MCF 10A (cell line): ENCODE data around the gene CDK5RAP1. TPM values are rescaled to one million over a fixed set of nuclear protein-coding genes. Genes with fewer than 3 reads are reported as not detected.

Source experiments
- BruUV-seq: library from RNA; stranded (reverse); fragments of 400-500 nt; replicated peaks from 2 replicates; lab custom pipeline; 2021; lab: Mats Ljungman, UMichigan
- CTCF ChIA-PET: fragments of 300-600 bp; sonication (Branson Sonifier 250); formaldehyde crosslinking; extraction: SDS; loops from one replicate; lab custom pipeline; 2021; ENCODE audit warnings: antibody characterized with exemption, inconsistent platforms; lab: Yijun Ruan, JAX
- POLR2A ChIA-PET: fragments of 300-600, 350-650 bp; sonication (Branson Sonifier 250); formaldehyde crosslinking; extraction: SDS; loops from one replicate; lab custom pipeline; 2020; ENCODE audit warnings: antibody characterized with exemption, inconsistent platforms; lab: Yijun Ruan, JAX
- DNase-seq: peaks from one replicate; pipeline ENCODE4 v3.0.0-alpha.2; 2018; ENCODE audit not compliant: unreplicated experiment
- H3K27ac Mint-ChIP-seq: one replicate; pipeline ENCODE4 v1.8.0; 2022; ENCODE audit warnings: mild to moderate bottlenecking, low read depth, mixed read lengths; ENCODE audit not compliant: unreplicated experiment
- H3K27me3 Mint-ChIP-seq: one replicate; pipeline ENCODE4 v1.8.0; 2022; ENCODE audit warnings: mixed read lengths; ENCODE audit not compliant: insufficient read depth, unreplicated experiment
- H3K36me3 Mint-ChIP-seq: one replicate; pipeline ENCODE4 v1.8.0; 2022; ENCODE audit warnings: mild to moderate bottlenecking, moderate library complexity, mixed read lengths; ENCODE audit not compliant: insufficient read depth, unreplicated experiment
- H3K4me1 Mint-ChIP-seq: one replicate; pipeline ENCODE4 v1.8.0; 2022; ENCODE audit warnings: mixed read lengths; ENCODE audit not compliant: insufficient read depth, unreplicated experiment
- H3K4me3 Mint-ChIP-seq: one replicate; pipeline ENCODE4 v1.8.0; 2022; ENCODE audit warnings: mild to moderate bottlenecking, moderate library complexity, mixed read lengths; ENCODE audit not compliant: unreplicated experiment
- H3K9me3 Mint-ChIP-seq: one replicate; pipeline ENCODE4 v1.8.0; 2022; ENCODE audit warnings: mixed read lengths; ENCODE audit not compliant: unreplicated experiment
- CTCF ChIP-seq: fragments of 200-600 bp; IDR thresholded peaks from one replicate; pipeline ENCODE4 v1.8.0; 2022; ENCODE audit warnings: antibody characterized with exemption, mild to moderate bottlenecking; ENCODE audit not compliant: unreplicated experiment
- intact Hi-C: fragments of 100-400 bp; cut with micrococcal nuclease; formaldehyde crosslinking; loops from 2 replicates; pipeline ENCODE4 v1.14.1; 2022
- total RNA-seq: library from RNA; stranded (reverse); gene quantifications from 2 replicates; pipeline ENCODE4 v1.2.3, GENCODE V29; 2022

The CDK5RAP1 gene
- total RNA-seq, 1 experiment from 2014 or later = 41.0 TPM

GRCh38 chr20:33336375-33336774 lies 64.9 kb downstream of the CDK5RAP1 start:
- no peak for TF ChIP-seq CTCF
- POLR2A ChIA-PET = no interaction called here
- no peak overlapping the region for H3K27ac Mint-ChIP-seq

GRCh38 chr20:33334111-33334510 lies 67.2 kb downstream of the CDK5RAP1 start:
- no peak for TF ChIP-seq CTCF
- no peak overlapping the region for H3K4me3 Mint-ChIP-seq
- BruUV-seq = no TSS peak
- ChIA-PET POLR2A (interaction anchor here (0.6 kb wide), 1 partner anchor 677 kb away, joined by 3 read pairs; no protein-coding TSS in a partner anchor), CTCF (interaction anchor here (2.6 kb wide), 1 partner anchor 10 kb away, joined by 6 read pairs; no protein-coding TSS in a partner anchor)
- H3K27ac Mint-ChIP-seq = no peak overlapping the region
- H3K27me3 Mint-ChIP-seq = peaks cover 57% of the 10 kb centered on the region
- DNase-seq = no peak
- H3K4me1 Mint-ChIP-seq = no peaks in the 10 kb centered on the region
- no peaks in the 10 kb centered on the region for H3K9me3 Mint-ChIP-seq
- no peaks in the 10 kb centered on the region for H3K36me3 Mint-ChIP-seq
- intact Hi-C loops = no loop called here

More at GRCh38 chr20:33336375-33336774, 64.9 kb downstream of the CDK5RAP1 start:
- no peak for DNase-seq
- BruUV-seq = no TSS peak
- no peaks in the 10 kb centered on the region for H3K4me1 Mint-ChIP-seq
- intact Hi-C loops = no loop called here
- CTCF ChIA-PET = interaction anchor here (0.6 to 0.7 kb wide), 3 partner anchors 70 to 399 kb away, joined by 3 to 4 read pairs (median 3); no protein-coding TSS in a partner anchor
- H3K36me3 Mint-ChIP-seq = no peaks in the 10 kb centered on the region
- no peak overlapping the region for H3K4me3 Mint-ChIP-seq
- H3K9me3 Mint-ChIP-seq = no peaks in the 10 kb centered on the region
- peaks cover 34% of the 10 kb centered on the region for H3K27me3 Mint-ChIP-seq

- BruUV-seq = no TSS peak
- TF ChIP-seq CTCF = no peak
- Mint-ChIP-seq H3K27me3 (peaks cover 62% of the 10 kb centered on the region), H3K4me3 (no peak overlapping the region), H3K27ac (no peak overlapping the region), H3K9me3 (no peaks in the 10 kb centered on the region), H3K4me1 (no peaks in the 10 kb centered on the region), H3K36me3 (no peaks in the 10 kb centered on the region)
- ChIA-PET CTCF (interaction anchor here (0.6 to 2.6 kb wide), 2 partner anchors 10 to 188 kb away, joined by 3 to 6 read pairs; no protein-coding TSS in a partner anchor), POLR2A (no interaction called here)
- no peak for DNase-seq
- intact Hi-C loops = no loop called here
These were observed 67.7 kb downstream of the CDK5RAP1 start for GRCh38 chr20:33333616-33334015.

- no peak overlapping the region for H3K27ac Mint-ChIP-seq
- no TSS peak for BruUV-seq
- peaks cover 68% of the 10 kb centered on the region for H3K27me3 Mint-ChIP-seq
- peaks cover 3% of the 10 kb centered on the region for H3K36me3 Mint-ChIP-seq
- ChIA-PET CTCF (interaction anchor here (0.5 to 2.6 kb wide), 3 partner anchors 9 to 189 kb away, joined by 3 to 6 read pairs (median 3); no protein-coding TSS in a partner anchor), POLR2A (no interaction called here)
- intact Hi-C loops = no loop called here
- H3K9me3 Mint-ChIP-seq = no peaks in the 10 kb centered on the region
- H3K4me1 Mint-ChIP-seq = no peaks in the 10 kb centered on the region
- DNase-seq = no peak
- TF ChIP-seq CTCF = no peak
- no peak overlapping the region for H3K4me3 Mint-ChIP-seq
These were observed 68.3 kb downstream of the CDK5RAP1 start for GRCh38 chr20:33332905-33333456.
